H7 (cell line): ENCODE measurements around the gene SPATA31A3. TPM values are rescaled to one million over a fixed set of nuclear protein-coding genes. Genes with fewer than 3 reads are reported as not detected.
"Not testable (repeated sequence)": the region's sequence is repeated elsewhere in the genome, so short reads cannot be mapped to it uniquely, and the experiment has no call there.

Experiments used
- DNase-seq: peaks from one replicate; pipeline ENCODE4 v3.0.0; 2012
- H3K27me3 ChIP-seq: 2 replicates; pipeline ENCODE4 v1.6.0; 2011; ENCODE audit warnings: mild to moderate bottlenecking, low read length; ENCODE audit not compliant: control insufficient read depth, insufficient read depth
- H3K36me3 ChIP-seq: replicated peaks from 2 replicates; pipeline ENCODE4 v1.5.1; 2011; ENCODE audit warnings: low read length; ENCODE audit not compliant: control insufficient read depth, insufficient read depth
- H3K4me3 ChIP-seq: 2 replicates; pipeline ENCODE4 v1.5.1; 2011; ENCODE audit warnings: low read depth, mild to moderate bottlenecking, control low read depth, low read length, moderate library complexity; ENCODE audit not compliant: insufficient read depth
- total RNA-seq: library from RNA; depleted of rRNA; stranded (reverse); fragments of >200 nt; shearing (Covaris generic); gene quantifications from 2 replicates; pipeline ENCODE4 v1.2.3, GENCODE V29; 2014; rRNA removed

SPATA31A3 gene
- 0.22 TPM in 1 of 2 replicates, not detected in the other for total RNA-seq

DNA sequence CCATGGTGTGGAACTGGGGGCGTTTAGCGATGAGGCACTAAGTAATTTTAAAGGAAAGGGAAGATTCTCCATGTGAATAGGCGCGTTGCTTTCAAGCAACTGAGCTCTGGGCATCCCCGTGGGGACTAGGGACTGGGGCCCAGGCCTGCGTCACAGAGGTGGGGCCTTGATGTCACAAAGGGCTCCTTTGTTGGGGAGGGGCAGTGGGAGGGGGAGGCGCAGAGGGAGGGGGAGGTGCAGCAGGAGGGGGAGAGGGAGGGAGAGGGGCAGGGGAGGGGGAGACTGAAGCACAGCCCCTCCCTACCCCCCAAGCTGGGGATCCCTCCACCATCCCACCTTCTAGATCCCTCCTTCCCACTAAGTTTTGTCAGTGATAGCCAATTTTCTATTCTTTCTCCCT is at the start of gene SPATA31A3:
SPATA31A3 (minus strand) TSS at position 101 of the 400 bp plus-strand sequence; CDS start at position 72, 29 bp downstream.
- not testable (repeated sequence) for H3K4me3 ChIP-seq, DNase-seq, H3K27me3 ChIP-seq, H3K36me3 ChIP-seq

DNA sequence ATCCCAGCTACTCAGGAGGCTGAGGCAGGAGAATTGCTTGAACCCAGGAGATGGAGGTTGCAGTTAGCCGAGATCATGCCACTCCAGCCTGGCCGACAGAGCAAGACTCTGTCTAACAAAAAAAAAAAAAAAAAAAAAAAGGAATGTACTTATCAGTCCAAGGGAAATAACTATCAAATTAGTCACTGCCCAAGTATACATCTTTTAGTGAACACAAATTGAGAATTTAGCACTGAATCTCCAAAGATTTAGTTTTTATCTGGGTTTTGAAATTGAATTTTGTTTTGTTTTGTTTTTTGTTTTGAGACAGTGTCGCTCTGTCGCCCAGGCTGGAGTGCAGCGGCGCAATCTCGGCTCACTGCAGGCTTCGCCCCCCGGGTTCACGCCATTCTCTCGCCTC is 39.8 kb downstream of the SPATA31A3 start:
- not testable (repeated sequence) for H3K36me3 ChIP-seq, DNase-seq, H3K4me3 ChIP-seq, H3K27me3 ChIP-seq

- not testable (repeated sequence) for H3K27me3 ChIP-seq, H3K36me3 ChIP-seq, H3K4me3 ChIP-seq, DNase-seq
Observed at GRCh38 chr9:66942400-66943155, 49.8 kb downstream of the SPATA31A3 start.

- not testable (repeated sequence) for DNase-seq, H3K4me3 ChIP-seq, H3K36me3 ChIP-seq, H3K27me3 ChIP-seq
Observed at GRCh38 chr9:66939878-66940830, 52.2 kb downstream of the SPATA31A3 start.

- H3K27me3 ChIP-seq, H3K4me3 ChIP-seq, DNase-seq, H3K36me3 ChIP-seq: not testable (repeated sequence)
Observed at GRCh38 chr9:66938322-66938721, 54.0 kb downstream of the SPATA31A3 start.

DNA sequence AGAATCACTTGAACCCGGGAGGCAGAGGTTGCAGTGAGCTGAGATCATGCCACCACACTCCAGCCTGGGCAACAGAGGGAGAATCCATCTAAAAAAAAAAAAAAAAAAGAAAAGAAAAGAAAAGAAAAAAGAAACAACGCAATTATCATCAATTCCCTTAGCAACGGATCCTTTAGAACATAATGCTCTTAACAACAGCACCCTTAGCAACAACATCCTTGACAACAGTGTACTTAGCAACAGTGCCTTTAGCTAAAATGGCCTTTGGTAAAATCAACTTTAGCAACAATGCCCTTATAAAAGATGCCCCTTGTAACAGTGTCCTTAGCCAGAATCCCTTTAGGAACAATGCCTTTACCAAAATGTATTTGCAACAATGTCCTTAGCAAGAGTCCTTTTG is 54.7 kb downstream of the SPATA31A3 start:
- not testable (repeated sequence) for DNase-seq, H3K27me3 ChIP-seq, H3K4me3 ChIP-seq, H3K36me3 ChIP-seq

Other genes starting within 250 kb of the SPATA31A3 start
- gene ZNF658, start 91.8 kb downstream of the SPATA31A3 start, total RNA-seq: 1.9 and 3.7 TPM in 2 replicates